GM23338 (cell line): Measurements from ENCODE around the gene TMEM9. TPM values are rescaled to one million over a fixed set of nuclear protein-coding genes. Genes with fewer than 3 reads are reported as not detected.

Experiments used
- ATAC-seq: fragments of 200-7000 bp; cut with Tn5 transposase; 3 replicates; pipeline ENCODE4 v1.9.1; 2020
- DNase-seq: peaks from one replicate; pipeline ENCODE4 v3.0.0-alpha.2; 2015; ENCODE audit warnings: low spot score
- H2AFZ ChIP-seq: fragments of 200-600 bp; sonication (generic); 2 replicates; pipeline ENCODE4 v1.8.0; 2016; ENCODE audit warnings: antibody characterized with exemption, mild to moderate bottlenecking, moderate library complexity
- H3F3A ChIP-seq: fragments of 200-600 bp; sonication (generic); replicated peaks from 2 replicates; pipeline ENCODE4 v1.8.0; 2017; ENCODE audit warnings: antibody characterized with exemption, mixed run types, low read depth
- H3K27ac ChIP-seq: fragments of 200-600 bp; sonication (generic); 2 replicates; pipeline ENCODE4 v1.6.1; 2016; ENCODE audit warnings: low read depth
- H3K27me3 ChIP-seq: fragments of 200-600 bp; sonication (generic); 2 replicates; pipeline ENCODE4 v1.8.0; 2016; ENCODE audit warnings: mild to moderate bottlenecking, mixed run types, moderate library complexity; ENCODE audit not compliant: insufficient read depth
- H3K36me3 ChIP-seq: fragments of 200-600 bp; sonication (generic); 2 replicates; pipeline ENCODE4 v1.8.0; 2016; ENCODE audit warnings: mild to moderate bottlenecking; ENCODE audit not compliant: insufficient read depth
- H3K4me1 ChIP-seq: fragments of 200-600 bp; sonication (generic); 2 replicates; pipeline ENCODE4 v1.8.0; 2016; ENCODE audit warnings: mild to moderate bottlenecking, moderate library complexity; ENCODE audit not compliant: insufficient read depth
- H3K4me2 ChIP-seq: fragments of 200-600 bp; sonication (generic); 2 replicates; pipeline ENCODE4 v1.7.1; 2017; ENCODE audit warnings: mixed run types
- H3K4me3 ChIP-seq: fragments of 200-600 bp; sonication (generic); 2 replicates; pipeline ENCODE4 v1.6.1; 2016; ENCODE audit warnings: mixed run types
- H3K79me2 ChIP-seq: fragments of 200-600 bp; sonication (generic); replicated peaks from 2 replicates; pipeline ENCODE4 v1.8.0; 2017; ENCODE audit warnings: mild to moderate bottlenecking; ENCODE audit not compliant: insufficient read depth
- H3K9me2 ChIP-seq: fragments of 200-600 bp; sonication (generic); 2 replicates; pipeline ENCODE4 v1.8.0; 2017; ENCODE audit not compliant: insufficient read depth
- H4K20me1 ChIP-seq: fragments of 200-600 bp; sonication (generic); replicated peaks from 2 replicates; pipeline ENCODE4 v1.8.0; 2017; ENCODE audit warnings: mild to moderate bottlenecking; ENCODE audit not compliant: insufficient read depth
- H3K27ac Mint-ChIP-seq: 2 replicates; pipeline ENCODE4 v1.8.0; 2020; ENCODE audit warnings: inconsistent platforms, mild to moderate bottlenecking, moderate library complexity, mixed read lengths
- H3K27me3 Mint-ChIP-seq: 3 replicates; pipeline ENCODE4 v1.8.0; 2022; ENCODE audit warnings: low read depth, mild to moderate bottlenecking, moderate library complexity, mixed read lengths, inconsistent platforms; ENCODE audit not compliant: insufficient read depth, poor library complexity
- H3K36me3 Mint-ChIP-seq: 3 replicates; pipeline ENCODE4 v1.8.0; 2021; ENCODE audit warnings: low read depth, mild to moderate bottlenecking, inconsistent platforms, moderate library complexity, mixed read lengths
- H3K4me1 Mint-ChIP-seq: 3 replicates; pipeline ENCODE4 v1.8.0; 2020; ENCODE audit warnings: mild to moderate bottlenecking, inconsistent platforms, mixed read lengths
- H3K4me3 Mint-ChIP-seq: 3 replicates; pipeline ENCODE4 v1.8.0; 2021; ENCODE audit warnings: moderate library complexity, mild to moderate bottlenecking, inconsistent platforms, mixed read lengths
- H3K9me3 Mint-ChIP-seq: 3 replicates; pipeline ENCODE4 v1.8.0; 2020; ENCODE audit warnings: moderate library complexity, mild to moderate bottlenecking, inconsistent platforms, mixed read lengths
- CREB1 ChIP-seq: fragments of 250-450 bp; sonication (Bioruptor Pico); IDR thresholded peaks from 2 replicates; pipeline ENCODE4 v1.5.0; 2020; ENCODE audit warnings: low read depth, mild to moderate bottlenecking, moderate library complexity
- EZH2 ChIP-seq: fragments of 200-600 bp; sonication (generic); IDR thresholded peaks from one replicate; pipeline ENCODE4 v1.8.0; 2017; ENCODE audit warnings: antibody characterized with exemption, mild to moderate bottlenecking, low read depth; ENCODE audit not compliant: unreplicated experiment
- EZH2phosphoT487 ChIP-seq: fragments of 200-600 bp; sonication (generic); IDR thresholded peaks from one replicate; pipeline ENCODE4 v1.8.1; 2018; ENCODE audit warnings: antibody characterized with exemption; ENCODE audit not compliant: unreplicated experiment
- JUNB ChIP-seq: IDR thresholded peaks from one replicate; pipeline ENCODE4 v1.6.1; 2016; ENCODE audit warnings: antibody characterized with exemption; ENCODE audit not compliant: unreplicated experiment
- NANOG ChIP-seq: IDR thresholded peaks from 2 replicates; pipeline ENCODE4 v1.6.1; 2016; ENCODE audit warnings: antibody characterized with exemption, borderline replicate concordance
- POLR2AphosphoS5 ChIP-seq: IDR thresholded peaks from 2 replicates; pipeline ENCODE4 v1.6.1; 2016; ENCODE audit warnings: antibody characterized with exemption, low read depth
- STAT1 ChIP-seq: IDR thresholded peaks from one replicate; pipeline ENCODE4 v1.6.1; 2016; ENCODE audit warnings: antibody characterized with exemption; ENCODE audit not compliant: unreplicated experiment
- ZNF114 ChIP-seq: fragments of 250-450 bp; sonication (Bioruptor Pico); IDR thresholded peaks from 2 replicates; pipeline ENCODE4 v1.5.0; 2020; ENCODE audit warnings: mild to moderate bottlenecking, moderate library complexity
- ZNF331 ChIP-seq: fragments of 250-450 bp; sonication (Bioruptor Pico); IDR thresholded peaks from 2 replicates; pipeline ENCODE4 v1.5.0; 2020; ENCODE audit warnings: low read depth, mild to moderate bottlenecking, moderate library complexity
- polyA plus RNA-seq: library from polyadenylated mRNA; unstranded; fragments of >200 nt; fragmentation: Nextera tagmentation; extraction: Ambion mirVana; gene quantifications from 2 replicates; pipeline ENCODE4 v1.2.1, GENCODE V29; 2016
- total RNA-seq: library from RNA; depleted of rRNA; stranded (reverse); fragments of >200 nt; shearing (Covaris generic); gene quantifications from 2 replicates; pipeline ENCODE4 v1.2.3, GENCODE V29; 2014
- TF ChIP-seq, protein P1 (sequence below): IDR thresholded peaks from one replicate; pipeline ENCODE4 v1.6.1; 2018; ENCODE audit warnings: antibody characterized with exemption; ENCODE audit not compliant: unreplicated experiment
- TF ChIP-seq, protein P2 (sequence below): IDR thresholded peaks from 2 replicates; pipeline ENCODE4 v1.6.1; 2016; ENCODE audit warnings: antibody characterized with exemption
- TF ChIP-seq, protein P3 (sequence below), 2 experiments: fragments of 200-600 bp in 1 of 2; sonication (generic) in 1 of 2; conservative IDR thresholded peaks; 2 replicates each; pipeline versions ENCODE4 v1.5.1 to v1.6.1; 2016 to 2017; ENCODE audit warnings: antibody characterized with exemption in 2 of 2, low read depth in 2 of 2, mild to moderate bottlenecking in 2 of 2, moderate library complexity in 1 of 2

TMEM9 gene
- total and polyA plus RNA-seq, 2 experiments from 2014 or later, result 78.6 to 147 TPM

DNA sequence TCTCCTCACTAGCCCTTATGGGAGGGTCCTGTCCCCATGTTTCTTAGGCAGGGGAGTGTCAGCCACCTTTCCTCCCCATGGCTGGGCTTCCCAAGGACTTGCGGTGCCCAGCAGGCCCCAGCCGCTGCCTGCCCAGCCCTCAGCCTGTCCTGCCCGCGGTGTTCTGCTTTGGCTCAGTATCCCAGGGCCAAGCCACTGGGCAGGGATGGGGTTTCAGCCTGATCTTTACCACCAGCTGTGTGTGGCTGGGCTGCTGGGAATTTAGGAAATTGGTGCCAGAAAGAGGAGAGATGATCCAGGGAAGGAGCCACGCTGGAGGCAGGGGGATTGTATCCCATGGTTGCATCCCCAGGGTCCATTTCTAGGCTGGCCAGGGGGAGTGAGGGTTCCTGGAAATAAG, 29.5 kb upstream of the TMEM9 start (continued):
- TF ChIP-seq EZH2phosphoT487 (no peak), NANOG (no peak), EZH2 (no peak), STAT1 (no peak)
- TF ChIP-seq, protein P1, sequence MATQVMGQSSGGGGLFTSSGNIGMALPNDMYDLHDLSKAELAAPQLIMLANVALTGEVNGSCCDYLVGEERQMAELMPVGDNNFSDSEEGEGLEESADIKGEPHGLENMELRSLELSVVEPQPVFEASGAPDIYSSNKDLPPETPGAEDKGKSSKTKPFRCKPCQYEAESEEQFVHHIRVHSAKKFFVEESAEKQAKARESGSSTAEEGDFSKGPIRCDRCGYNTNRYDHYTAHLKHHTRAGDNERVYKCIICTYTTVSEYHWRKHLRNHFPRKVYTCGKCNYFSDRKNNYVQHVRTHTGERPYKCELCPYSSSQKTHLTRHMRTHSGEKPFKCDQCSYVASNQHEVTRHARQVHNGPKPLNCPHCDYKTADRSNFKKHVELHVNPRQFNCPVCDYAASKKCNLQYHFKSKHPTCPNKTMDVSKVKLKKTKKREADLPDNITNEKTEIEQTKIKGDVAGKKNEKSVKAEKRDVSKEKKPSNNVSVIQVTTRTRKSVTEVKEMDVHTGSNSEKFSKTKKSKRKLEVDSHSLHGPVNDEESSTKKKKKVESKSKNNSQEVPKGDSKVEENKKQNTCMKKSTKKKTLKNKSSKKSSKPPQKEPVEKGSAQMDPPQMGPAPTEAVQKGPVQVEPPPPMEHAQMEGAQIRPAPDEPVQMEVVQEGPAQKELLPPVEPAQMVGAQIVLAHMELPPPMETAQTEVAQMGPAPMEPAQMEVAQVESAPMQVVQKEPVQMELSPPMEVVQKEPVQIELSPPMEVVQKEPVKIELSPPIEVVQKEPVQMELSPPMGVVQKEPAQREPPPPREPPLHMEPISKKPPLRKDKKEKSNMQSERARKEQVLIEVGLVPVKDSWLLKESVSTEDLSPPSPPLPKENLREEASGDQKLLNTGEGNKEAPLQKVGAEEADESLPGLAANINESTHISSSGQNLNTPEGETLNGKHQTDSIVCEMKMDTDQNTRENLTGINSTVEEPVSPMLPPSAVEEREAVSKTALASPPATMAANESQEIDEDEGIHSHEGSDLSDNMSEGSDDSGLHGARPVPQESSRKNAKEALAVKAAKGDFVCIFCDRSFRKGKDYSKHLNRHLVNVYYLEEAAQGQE, result no peak

DNA sequence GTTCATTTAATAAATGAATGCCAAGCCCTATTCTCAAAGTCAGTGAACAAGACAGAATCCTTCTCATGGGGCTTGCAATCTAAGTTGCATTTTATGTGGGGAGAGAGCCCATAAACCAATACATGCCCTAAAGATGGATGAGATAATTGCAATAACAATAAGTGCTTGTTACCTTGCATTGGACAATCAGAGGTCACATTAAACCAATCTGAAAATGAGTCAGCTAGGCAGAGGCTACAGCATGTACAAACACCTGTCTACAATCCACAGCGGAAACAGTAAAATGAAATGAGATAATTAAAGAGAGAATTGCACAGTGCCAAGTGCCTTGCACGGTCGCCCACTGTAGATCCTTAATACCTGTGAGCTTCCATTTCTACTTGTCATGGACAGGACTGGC, 28.9 kb upstream of the TMEM9 start:
- ATAC-seq (no peak), DNase-seq (no peak)
- H4K20me1 ChIP-seq, result no peaks in the 10 kb centered on the region
- Mint-ChIP-seq H3K9me3 (peaks cover 8% of the 10 kb centered on the region; the same call in 2 of the 3 replicates), H3K27me3 (peaks cover 6% of the 10 kb centered on the region), H3K27ac (no peak overlapping the region), H3K4me3 (no peak overlapping the region), H3K36me3 (no peaks in the 10 kb centered on the region), H3K4me1 (peaks cover 9% of the 10 kb centered on the region)
- no peaks in the 10 kb centered on the region for H3K36me3 ChIP-seq
- H3F3A ChIP-seq, result no peaks in the 10 kb centered on the region
- no peaks in the 10 kb centered on the region for H3K79me2 ChIP-seq
- H3K4me1 ChIP-seq, result peaks cover 2% of the 10 kb centered on the region; the same call in 1 of the 2 replicates
- H3K4me3 ChIP-seq, result no peak overlapping the region
- H3K27me3 ChIP-seq, result no peaks in the 10 kb centered on the region
- no peaks in the 10 kb centered on the region for H3K9me2 ChIP-seq
- H2AFZ ChIP-seq, result no peak overlapping the region
- H3K27ac ChIP-seq, result no peak overlapping the region
- H3K4me2 ChIP-seq, result no peak overlapping the region
- TF ChIP-seq ZNF114 (no peak), CREB1 (CRISPR knock-in tag) (no peak), EZH2 (no peak), JUNB (no peak), POLR2AphosphoS5 (no peak), STAT1 (no peak), ZNF331 (CRISPR knock-in tag) (no peak), NANOG (no peak), EZH2phosphoT487 (no peak)
- TF ChIP-seq, protein P1, result no peak
- TF ChIP-seq, protein P2, sequence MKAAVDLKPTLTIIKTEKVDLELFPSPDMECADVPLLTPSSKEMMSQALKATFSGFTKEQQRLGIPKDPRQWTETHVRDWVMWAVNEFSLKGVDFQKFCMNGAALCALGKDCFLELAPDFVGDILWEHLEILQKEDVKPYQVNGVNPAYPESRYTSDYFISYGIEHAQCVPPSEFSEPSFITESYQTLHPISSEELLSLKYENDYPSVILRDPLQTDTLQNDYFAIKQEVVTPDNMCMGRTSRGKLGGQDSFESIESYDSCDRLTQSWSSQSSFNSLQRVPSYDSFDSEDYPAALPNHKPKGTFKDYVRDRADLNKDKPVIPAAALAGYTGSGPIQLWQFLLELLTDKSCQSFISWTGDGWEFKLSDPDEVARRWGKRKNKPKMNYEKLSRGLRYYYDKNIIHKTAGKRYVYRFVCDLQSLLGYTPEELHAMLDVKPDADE, result no peak
- TF ChIP-seq, protein P3, sequence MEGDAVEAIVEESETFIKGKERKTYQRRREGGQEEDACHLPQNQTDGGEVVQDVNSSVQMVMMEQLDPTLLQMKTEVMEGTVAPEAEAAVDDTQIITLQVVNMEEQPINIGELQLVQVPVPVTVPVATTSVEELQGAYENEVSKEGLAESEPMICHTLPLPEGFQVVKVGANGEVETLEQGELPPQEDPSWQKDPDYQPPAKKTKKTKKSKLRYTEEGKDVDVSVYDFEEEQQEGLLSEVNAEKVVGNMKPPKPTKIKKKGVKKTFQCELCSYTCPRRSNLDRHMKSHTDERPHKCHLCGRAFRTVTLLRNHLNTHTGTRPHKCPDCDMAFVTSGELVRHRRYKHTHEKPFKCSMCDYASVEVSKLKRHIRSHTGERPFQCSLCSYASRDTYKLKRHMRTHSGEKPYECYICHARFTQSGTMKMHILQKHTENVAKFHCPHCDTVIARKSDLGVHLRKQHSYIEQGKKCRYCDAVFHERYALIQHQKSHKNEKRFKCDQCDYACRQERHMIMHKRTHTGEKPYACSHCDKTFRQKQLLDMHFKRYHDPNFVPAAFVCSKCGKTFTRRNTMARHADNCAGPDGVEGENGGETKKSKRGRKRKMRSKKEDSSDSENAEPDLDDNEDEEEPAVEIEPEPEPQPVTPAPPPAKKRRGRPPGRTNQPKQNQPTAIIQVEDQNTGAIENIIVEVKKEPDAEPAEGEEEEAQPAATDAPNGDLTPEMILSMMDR (conservative IDR thresholded peaks at IDR 0.05; ENCODE audit: low read depth in 2 of 2), result no peak
